GM12878 (cell line): ENCODE data around the gene EBP. TPM values are rescaled to one million over a fixed set of nuclear protein-coding genes. Genes with fewer than 3 reads are reported as not detected.

ENCODE experiments used
- ATAC-seq: fragments of 200-7000 bp; cut with Tn5 transposase; 3 replicates; pipeline ENCODE4 v1.9.1; 2020; ENCODE audit warnings: mild to moderate bottlenecking, moderate library complexity
- BruUV-seq: library from RNA; stranded (reverse); fragments of 400-500 nt; replicated peaks from 2 replicates; lab custom pipeline; 2021; lab: Mats Ljungman, UMichigan
- CTCF ChIA-PET: fragments of 300-600 bp; sonication (Branson Sonifier 250); formaldehyde crosslinking; extraction: SDS; loops from one replicate; lab custom pipeline; 2021; ENCODE audit warnings: inconsistent platforms; lab: Yijun Ruan, JAX
- POLR2A ChIA-PET: fragments of 350-600 bp; formaldehyde crosslinking; extraction: SDS; loops from one replicate; lab custom pipeline; 2021; ENCODE audit warnings: inconsistent platforms; lab: Charles Lee
- RAD21 ChIA-PET: fragments of 300-600 bp; sonication (Branson Sonifier 250); formaldehyde crosslinking; loops from one replicate; lab custom pipeline; 2023; ENCODE audit warnings: antibody characterized with exemption; ENCODE audit not compliant: unreplicated experiment; lab: Charles Lee
- SMC1A ChIA-PET: fragments of 300-600 bp; sonication (Branson Sonifier 250); formaldehyde crosslinking; loops from one replicate; lab custom pipeline; 2023; ENCODE audit not compliant: unreplicated experiment, uncharacterized antibody; lab: Charles Lee
- DNase-seq: peaks from one replicate; pipeline ENCODE4 v3.0.0-alpha.2; 2011; ENCODE audit warnings: low read depth, low spot score
- FAIRE-seq: peaks from 3 replicates; lab custom pipeline; 2011; peaks lifted over from hg19 to GRCh38; lab: Jason Lieb, UNC
- H2AFZ ChIP-seq: 2 replicates; pipeline ENCODE4 v1.6.0; 2011; ENCODE audit warnings: low read depth, low read length, control low read depth; ENCODE audit not compliant: control insufficient read depth
- H3K27ac ChIP-seq: 2 replicates; pipeline ENCODE4 v1.5.1; 2011; ENCODE audit warnings: control low read depth; ENCODE audit not compliant: control insufficient read depth, insufficient read depth
- H3K27me3 ChIP-seq, 2 experiments: replicated peaks in 1 of 2; 2 replicates each; pipeline versions ENCODE4 v1.6.0 to v1.6.1; 2011; ENCODE audit warnings: low read length in 1 of 2; ENCODE audit not compliant: control insufficient read depth in 2 of 2, insufficient read depth in 2 of 2
- H3K36me3 ChIP-seq, 2 experiments: 2 replicates each; pipeline ENCODE4 v1.5.1; 2011; ENCODE audit warnings: low read length in 1 of 2; ENCODE audit not compliant: control insufficient read depth in 2 of 2, insufficient read depth in 2 of 2
- H3K4me1 ChIP-seq: 2 replicates; pipeline ENCODE4 v1.6.1; 2011; ENCODE audit warnings: mild to moderate bottlenecking, low read length, moderate library complexity, mixed read lengths; ENCODE audit not compliant: control insufficient read depth, insufficient read depth
- H3K4me2 ChIP-seq: 2 replicates; pipeline ENCODE4 v1.6.0; 2011; ENCODE audit warnings: control low read depth; ENCODE audit not compliant: control insufficient read depth, insufficient read depth
- H3K4me3 ChIP-seq: fragments of 200-600 bp; sonication (generic); 2 replicates; pipeline ENCODE4 v1.5.1; 2016
- H3K79me2 ChIP-seq: 2 replicates; pipeline ENCODE4 v1.6.0; 2011; ENCODE audit warnings: low read length; ENCODE audit not compliant: control insufficient read depth, insufficient read depth
- H3K9ac ChIP-seq: 2 replicates; pipeline ENCODE4 v1.8.0; 2011; ENCODE audit warnings: low read length, control low read depth, mixed read lengths; ENCODE audit not compliant: control insufficient read depth, insufficient read depth
- H3K9me3 ChIP-seq: replicated peaks from 3 replicates; pipeline ENCODE4 v1.5.1; 2011; ENCODE audit warnings: mild to moderate bottlenecking, low read length; ENCODE audit not compliant: control insufficient read depth, insufficient read depth
- H4K20me1 ChIP-seq: 2 replicates; pipeline ENCODE4 v1.6.0; 2011; ENCODE audit not compliant: control insufficient read depth, insufficient read depth
- ASH2L ChIP-seq: fragments of 300-600, 200-600 bp; sonication (generic); IDR thresholded peaks from 2 replicates; pipeline ENCODE4 v1.6.1; 2017; ENCODE audit warnings: low read depth, mild to moderate bottlenecking, borderline replicate concordance
- FOS ChIP-seq: IDR thresholded peaks from 3 replicates; pipeline ENCODE4 v1.6.1; 2011; ENCODE audit warnings: borderline replicate concordance; ENCODE audit not compliant: insufficient read length; ENCODE audit errors: extremely low read depth
- PAX5 ChIP-seq: IDR thresholded peaks from 2 replicates; pipeline ENCODE4 v1.6.1; 2011; ENCODE audit warnings: low read depth, low read length, borderline replicate concordance
- POU2F2 ChIP-seq: IDR thresholded peaks from 3 replicates; pipeline ENCODE4 v1.6.1; 2011; ENCODE audit warnings: low read depth, mild to moderate bottlenecking, low read length, borderline replicate concordance
- SUZ12 ChIP-seq: fragments of 200-600 bp; sonication (generic); IDR thresholded peaks from one replicate; pipeline ENCODE4 v1.6.1; 2018; ENCODE audit warnings: antibody characterized with exemption, mild to moderate bottlenecking; ENCODE audit not compliant: unreplicated experiment
- ZBTB11 ChIP-seq: fragments of 450-650 bp; formaldehyde crosslinking; IDR thresholded peaks from 2 replicates; pipeline ENCODE4 v1.5.0; 2022; ENCODE audit warnings: mild to moderate bottlenecking, missing genetic modification characterization
- WGBS: methylation state at CpG from one replicate; pipeline ENCODE4 v1.1.6; 2016; ENCODE audit warnings: low lambda C conversion rate; ENCODE audit not compliant: insufficient replicate concordance, insufficient coverage; ENCODE audit errors: missing lambda C conversion rate; 5-methylcytosine and 5-hydroxymethylcytosine counted together
- in situ Hi-C: fragments of 300-500 bp; cut with MboI; formaldehyde crosslinking; loops from 9 replicates; pipeline ENCODE4 v1.14.3; 2018; ENCODE audit warnings: mixed read lengths
- intact Hi-C: fragments of 100-400 bp; cut with micrococcal nuclease; formaldehyde crosslinking; loops from one replicate; pipeline ENCODE4 v1.14.2; 2022; ENCODE audit not compliant: unreplicated experiment
- polyA plus RNA-seq, 11 experiments: library from polyadenylated mRNA; depleted of rRNA in 4 of 11; unstranded in 6 of 11; stranded (reverse) in 5 of 11; fragments of >200 nt; fragmentation: Nextera tagmentation in 4 of 11; fragmentation: Illumina TruSeq in 1 of 11; extraction: Ambion mirVana in 4 of 11; extraction: Trizol in 1 of 11; gene quantifications; 1 replicate in 1 of 11; 2 replicates in 10 of 11; pipeline versions ENCODE4 v1.2.1 to v1.2.3, GENCODE V29; 2011 to 2016; ENCODE audit warnings: inconsistent platforms in 2 of 11, missing spikeins in 2 of 11, low read depth in 1 of 11
- total RNA-seq, 4 experiments: library from RNA; depleted of rRNA in 3 of 4; stranded (reverse); fragments of >200 nt in 3 of 4; fragmentation: Illumina TruSeq in 1 of 4; extraction: Trizol in 1 of 4; gene quantifications; 2 replicates each; pipeline versions ENCODE4 v1.2.1 to v1.2.3, GENCODE V29; 2013 to 2021

The EBP gene
- total and polyA plus RNA-seq, 10 of the 15 experiments (the other 5 are each of a cell fraction or from before 2014, with no cell fraction given) = 125 to 628 (median 180) TPM

- in situ Hi-C loops (no loop called here), intact Hi-C loops (no loop called here)
- H3K4me2 ChIP-seq = no peak overlapping the region
- H2AFZ ChIP-seq = no peak overlapping the region
- no peaks in the 10 kb centered on the region for H3K27me3 ChIP-seq
- 66% methylated on average over 9 of the region's 9 CpGs for WGBS
- DNase-seq = no peak
- BruUV-seq = no TSS peak
- H3K9ac ChIP-seq = no peak overlapping the region
- no peaks in the 10 kb centered on the region; the same call in 2 of the 3 replicates for H3K9me3 ChIP-seq
- RAD21 ChIA-PET = no interaction called here
- H4K20me1 ChIP-seq = no peaks in the 10 kb centered on the region
- no peak overlapping the region for H3K27ac ChIP-seq
- no peak for ATAC-seq
- POLR2A ChIA-PET = no interaction called here
- SMC1A ChIA-PET = no interaction called here
- no peaks in the 10 kb centered on the region for H3K4me1 ChIP-seq
- no peaks in the 10 kb centered on the region for H3K79me2 ChIP-seq
- peaks cover 0 to 5% of the 10 kb centered on the region in 2 experiments; a peak in 1 of 4 replicates for H3K36me3 ChIP-seq
- FAIRE-seq = no peak
- H3K4me3 ChIP-seq = no peak overlapping the region
- TF ChIP-seq FOS = no peak
- TF ChIP-seq ZBTB11 (CRISPR knock-in tag) = no peak
- no peak for TF ChIP-seq SUZ12
- no peak for TF ChIP-seq ASH2L
- no peak for TF ChIP-seq PAX5
- TF ChIP-seq POU2F2 = no peak
- CTCF ChIA-PET = no interaction called here
Measured at GRCh38 chrX:48489296-48489695, 32.3 kb upstream of the EBP start.
